ENCODE results near the gene CRPPA.
"Not testable (repeated sequence)": the region's sequence is repeated elsewhere in the genome, so short reads cannot be mapped to it uniquely, and the experiment has no call there.

CRPPA gene

GRCh38 chr7:16421333-16422102 lies at the start of gene CRPPA:
Gene CRPPA, minus strand, starts transcription at chr7:16421538. Its CDS starts 216 bp downstream, at chr7:16421322.
- DNase-seq (ENCODE audit: low read depth in 2 of 2): peak; percentile 28 to 37

- no peak for DNase-seq (ENCODE audit: low read depth in 2 of 2)
These were observed 44.4 kb upstream of the CRPPA start, which contains the start of gene SOSTDC1 for GRCh38 chr7:16465469-16466361. Gene SOSTDC1, minus strand, starts transcription at chr7:16465738. Its CDS starts 70 bp downstream, at chr7:16465668.

DNA sequence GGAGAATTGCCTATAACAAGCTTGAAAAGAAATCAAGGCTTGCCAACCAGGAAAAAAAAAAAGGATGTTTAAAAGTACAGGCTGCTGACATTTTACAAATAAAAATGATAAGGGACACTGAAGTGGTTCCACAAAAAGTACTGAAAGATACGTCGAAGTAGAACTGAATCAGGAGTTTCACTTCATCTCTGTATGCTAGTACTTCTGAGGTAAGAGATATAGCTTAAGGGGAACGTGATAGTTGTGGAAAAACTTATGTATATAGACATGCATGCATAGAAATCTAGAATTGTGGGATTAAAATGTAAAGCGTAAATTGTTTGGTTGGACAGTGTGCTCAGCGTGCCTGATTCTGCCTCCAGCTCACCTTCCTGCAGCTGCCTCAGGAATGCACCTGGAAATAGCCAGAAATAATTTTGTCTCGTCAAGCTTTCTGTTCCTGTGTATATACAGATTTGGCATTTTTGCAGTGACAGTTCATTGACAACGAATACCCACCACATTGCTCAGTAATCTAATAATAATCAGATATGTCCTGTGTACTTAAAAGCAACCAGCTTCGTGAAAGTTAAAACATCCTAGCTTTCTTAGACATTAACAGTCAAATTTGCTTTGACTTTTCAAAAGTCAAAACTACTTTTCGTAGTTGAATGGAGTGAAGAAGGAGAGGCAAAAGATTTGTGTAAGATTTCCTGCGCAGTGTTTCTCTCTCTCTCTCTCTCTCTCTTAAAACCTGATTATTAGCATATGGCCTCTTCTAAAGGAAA lies 42.8 kb upstream of the CRPPA start:
- no peak for DNase-seq (ENCODE audit: low read depth in 2 of 2)

DNA sequence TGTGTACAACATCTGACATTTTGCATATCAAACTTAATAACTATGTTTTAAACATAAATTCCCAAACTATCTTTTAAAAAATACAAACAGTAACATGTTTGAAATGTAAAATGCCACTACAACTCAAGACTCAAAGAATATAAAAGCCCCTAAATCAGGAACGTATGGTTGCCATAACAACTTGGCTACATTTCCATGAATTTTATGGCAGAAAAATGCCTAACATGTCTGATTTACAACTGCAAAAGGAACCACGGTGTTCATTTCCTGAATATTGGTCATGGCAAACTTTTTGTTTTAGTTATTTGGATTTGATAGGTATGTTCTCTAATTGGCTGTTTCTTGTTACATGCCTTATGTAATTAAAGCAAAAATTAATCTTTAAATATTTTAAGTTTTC lies 42.2 kb upstream of the CRPPA start:
- DNase-seq (ENCODE audit: low read depth in 2 of 2): no peak

GRCh38 chr7:16462431-16462889 lies 41.1 kb upstream of the CRPPA start:
- no peak for DNase-seq (ENCODE audit: low read depth in 2 of 2)

DNA sequence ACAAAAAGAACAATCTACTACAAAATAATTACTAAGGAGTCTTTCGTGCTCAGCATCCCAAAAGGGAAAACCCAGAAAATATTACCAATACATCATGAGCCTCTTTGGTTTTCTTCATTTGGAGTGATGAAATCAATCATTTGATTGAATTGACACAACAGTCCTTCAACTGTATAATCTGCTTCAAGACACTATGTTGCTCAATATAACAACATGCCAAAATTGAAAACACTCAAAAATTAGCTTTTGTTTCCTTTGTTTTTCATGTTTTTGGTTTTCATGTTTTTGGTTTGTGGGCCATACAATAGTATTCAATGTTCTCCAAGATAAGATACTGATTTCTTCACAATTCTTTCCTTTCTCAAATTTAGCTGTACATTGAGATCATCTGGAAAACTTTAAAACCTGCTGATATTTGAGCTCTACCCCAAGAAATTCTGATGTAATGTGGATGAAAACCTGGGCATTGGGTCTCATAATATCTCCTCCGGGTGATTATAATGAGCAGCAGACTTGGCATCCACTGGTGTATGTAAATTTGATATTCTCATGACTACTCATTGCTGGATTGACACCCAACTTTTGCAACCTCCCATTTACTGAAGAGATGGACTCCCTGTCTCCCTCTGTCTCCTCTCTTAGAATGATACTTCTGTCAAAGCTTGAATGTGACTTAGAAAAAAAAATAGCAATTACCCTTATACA lies 39.6 kb upstream of the CRPPA start:
- no peak for DNase-seq (ENCODE audit: low read depth in 2 of 2)

- DNase-seq (ENCODE audit: low read depth in 2 of 2): not testable (repeated sequence)
These were observed 35.0 kb upstream of the CRPPA start for GRCh38 chr7:16456303-16456702.

DNA sequence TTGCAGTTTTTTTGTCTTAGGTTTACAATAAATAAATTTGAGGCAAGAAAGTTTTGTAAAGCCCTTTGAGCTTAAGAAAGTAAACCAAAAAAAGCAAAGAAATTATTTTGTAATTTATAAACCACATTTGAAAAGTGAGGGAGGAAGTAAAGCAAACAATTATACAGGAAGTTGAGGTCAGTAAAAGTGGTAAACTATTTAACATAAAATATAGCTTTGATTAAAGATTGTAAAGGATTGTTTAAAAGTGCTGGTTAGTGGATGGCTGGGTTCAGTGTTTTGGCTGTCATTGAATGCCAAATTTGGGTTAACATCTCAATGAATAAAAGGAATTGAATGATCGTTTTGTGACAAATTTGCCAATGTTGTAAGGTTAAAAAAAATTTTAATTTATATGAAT lies 34.3 kb upstream of the CRPPA start:
- DNase-seq (ENCODE audit: low read depth in 2 of 2): no peak

GRCh38 chr7:16450366-16450765 lies 29.0 kb upstream of the CRPPA start:
- DNase-seq (ENCODE audit: low read depth in 2 of 2): no peak

DNA sequence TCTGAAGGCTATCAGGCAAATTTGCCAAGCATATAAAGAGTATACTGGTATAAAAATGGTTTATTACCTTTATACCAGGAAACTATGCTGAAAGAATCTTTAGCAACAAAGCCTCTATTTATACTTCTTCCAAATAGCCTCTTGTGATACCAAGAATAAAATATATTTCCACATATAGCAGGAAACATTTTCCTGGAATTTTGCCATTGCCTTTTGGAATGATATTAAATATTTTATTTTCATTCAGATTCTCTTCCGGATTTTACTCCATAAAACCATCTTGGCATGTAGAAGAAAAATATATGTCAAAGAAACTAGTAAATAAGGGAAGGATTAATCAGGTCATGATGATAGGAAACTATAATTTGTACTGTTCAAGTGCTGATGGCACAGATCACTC lies 26.5 kb upstream of the CRPPA start:
- DNase-seq (ENCODE audit: low read depth in 2 of 2): no peak

GRCh38 chr7:16446508-16446907 lies 25.2 kb upstream of the CRPPA start:
- no peak for DNase-seq (ENCODE audit: low read depth in 2 of 2)

- DNase-seq (ENCODE audit: low read depth in 2 of 2): not testable (repeated sequence)
These were observed 22.5 kb upstream of the CRPPA start for GRCh38 chr7:16443871-16444270.

GRCh38 chr7:16438988-16439387 lies 17.6 kb upstream of the CRPPA start:
- DNase-seq (ENCODE audit: low read depth in 2 of 2): no peak

GRCh38 chr7:16436306-16436705 lies 15.0 kb upstream of the CRPPA start:
- no peak for DNase-seq (ENCODE audit: low read depth in 2 of 2)

GRCh38 chr7:16433568-16434122 lies 12.3 kb upstream of the CRPPA start:
- DNase-seq (ENCODE audit: low read depth in 2 of 2): no peak

GRCh38 chr7:16432425-16432731 lies 11.0 kb upstream of the CRPPA start:
- no peak for DNase-seq (ENCODE audit: low read depth in 2 of 2)

- DNase-seq (ENCODE audit: low read depth in 2 of 2): peak in 1 of 2 donors; percentile 11
These were observed 10.5 kb upstream of the CRPPA start for GRCh38 chr7:16431646-16432424.

GRCh38 chr7:16430133-16430532 lies 8.8 kb upstream of the CRPPA start:
- DNase-seq (ENCODE audit: low read depth in 2 of 2): no peak

DNA sequence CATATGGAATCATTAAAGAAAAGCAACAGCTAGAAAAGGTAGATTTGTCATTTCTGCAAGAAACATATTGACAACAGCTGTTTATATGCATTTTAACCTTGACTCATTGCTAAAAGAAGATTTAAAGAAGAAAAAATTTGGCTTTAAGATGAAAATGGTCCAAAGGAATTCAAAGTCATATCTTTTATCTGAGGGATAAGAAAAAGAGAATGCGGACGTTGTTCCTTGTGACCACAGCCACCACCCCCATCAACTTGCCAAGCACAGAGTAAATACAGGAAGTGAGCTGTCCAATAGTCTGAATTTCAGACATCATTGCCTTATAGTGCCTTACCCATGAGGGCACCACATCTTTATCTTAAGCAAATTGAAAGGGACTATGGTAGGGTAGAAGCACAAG lies 7.3 kb upstream of the CRPPA start:
- DNase-seq (ENCODE audit: low read depth in 2 of 2): no peak

- no peak for DNase-seq (ENCODE audit: low read depth in 2 of 2)
These were observed 6.8 kb upstream of the CRPPA start for GRCh38 chr7:16428182-16428581.
